Stimulated activated naive CD8-positive, alpha-beta T cell treated with anti-CD3 and anti-CD28 coated beads, Interleukin-15, Interleukin-2, amounts not matched to agents 100 ng/mL and 50 ng/mL, for 24 hours (primary cell): Measurements from ENCODE around the gene VN1R4.
"Not testable (repeated sequence)": the region's sequence is repeated elsewhere in the genome, so short reads cannot be mapped to it uniquely, and the experiment has no call there.

Experiments
- H3K27ac Mint-ChIP-seq: one replicate; pipeline ENCODE4 v1.8.0; 2021; ENCODE audit warnings: mild to moderate bottlenecking, mixed read lengths
- H3K27me3 Mint-ChIP-seq: one replicate; pipeline ENCODE4 v1.8.0; 2021; ENCODE audit warnings: mixed read lengths
- H3K36me3 Mint-ChIP-seq: one replicate; pipeline ENCODE4 v1.8.0; 2021; ENCODE audit warnings: low read depth, mixed read lengths
- H3K4me1 Mint-ChIP-seq: one replicate; pipeline ENCODE4 v1.8.0; 2021; ENCODE audit warnings: low read depth, mixed read lengths
- H3K4me3 Mint-ChIP-seq: one replicate; pipeline ENCODE4 v1.8.0; 2021; ENCODE audit warnings: mild to moderate bottlenecking, mixed read lengths
- H3K9me3 Mint-ChIP-seq: one replicate; pipeline ENCODE4 v1.8.0; 2021; ENCODE audit warnings: mixed read lengths

The VN1R4 gene

GRCh38 chr19:53246498-53246897 lies 21.0 kb downstream of the VN1R4 start:
- Mint-ChIP-seq H3K9me3 (peaks cover 63% of the 10 kb centered on the region), H3K4me3 (no peak overlapping the region), H3K36me3 (peaks cover 88% of the 10 kb centered on the region), H3K4me1 (no peaks in the 10 kb centered on the region), H3K27me3 (no peaks in the 10 kb centered on the region), H3K27ac (no peak overlapping the region)

DNA sequence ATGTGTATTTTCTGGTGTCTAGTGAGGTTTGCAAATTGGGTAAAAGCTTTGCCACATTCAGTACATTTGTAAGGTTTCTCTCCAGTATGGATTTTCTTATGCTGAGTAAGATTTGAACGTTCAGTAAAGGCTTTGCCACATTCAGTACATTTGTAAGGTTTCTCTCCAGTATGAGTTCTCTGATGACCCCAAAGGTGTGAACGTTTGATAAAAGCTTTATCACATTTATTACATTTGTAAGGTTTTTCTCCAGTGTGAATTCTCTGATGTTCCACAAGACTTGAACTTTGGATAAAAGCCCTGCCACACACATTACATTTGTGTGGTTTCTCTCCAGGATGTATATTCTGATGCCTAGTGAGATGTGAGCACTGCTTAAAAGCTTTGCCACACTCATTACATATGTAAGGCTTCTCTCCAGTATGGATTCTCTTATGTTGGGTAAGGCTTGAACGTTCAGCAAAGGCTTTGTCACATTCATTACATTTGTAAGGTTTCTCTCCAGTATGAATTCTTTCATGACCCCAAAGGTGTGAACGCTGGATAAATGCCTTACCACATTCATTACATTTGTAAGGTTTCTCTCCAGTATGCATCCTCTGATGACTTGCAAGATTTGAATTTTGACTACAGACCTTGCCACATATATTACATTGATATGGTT lies 30.3 kb downstream of the VN1R4 start:
- H3K36me3 Mint-ChIP-seq, result peaks cover 62% of the 10 kb centered on the region
- H3K27ac Mint-ChIP-seq, result no peak overlapping the region
- no peaks in the 10 kb centered on the region for H3K27me3 Mint-ChIP-seq
- H3K9me3 Mint-ChIP-seq, result peaks cover 61% of the 10 kb centered on the region
- no peak overlapping the region for H3K4me3 Mint-ChIP-seq
- H3K4me1 Mint-ChIP-seq, result no peaks in the 10 kb centered on the region

- H3K4me1 Mint-ChIP-seq, result no peaks in the 10 kb centered on the region
- H3K27ac Mint-ChIP-seq, result no peak overlapping the region
- H3K4me3 Mint-ChIP-seq, result no peak overlapping the region
- H3K36me3 Mint-ChIP-seq, result peaks cover 40% of the 10 kb centered on the region
- H3K27me3 Mint-ChIP-seq, result no peaks in the 10 kb centered on the region
- peaks cover 39% of the 10 kb centered on the region for H3K9me3 Mint-ChIP-seq
Observed at GRCh38 chr19:53224606-53225005, 42.9 kb downstream of the VN1R4 start.

DNA sequence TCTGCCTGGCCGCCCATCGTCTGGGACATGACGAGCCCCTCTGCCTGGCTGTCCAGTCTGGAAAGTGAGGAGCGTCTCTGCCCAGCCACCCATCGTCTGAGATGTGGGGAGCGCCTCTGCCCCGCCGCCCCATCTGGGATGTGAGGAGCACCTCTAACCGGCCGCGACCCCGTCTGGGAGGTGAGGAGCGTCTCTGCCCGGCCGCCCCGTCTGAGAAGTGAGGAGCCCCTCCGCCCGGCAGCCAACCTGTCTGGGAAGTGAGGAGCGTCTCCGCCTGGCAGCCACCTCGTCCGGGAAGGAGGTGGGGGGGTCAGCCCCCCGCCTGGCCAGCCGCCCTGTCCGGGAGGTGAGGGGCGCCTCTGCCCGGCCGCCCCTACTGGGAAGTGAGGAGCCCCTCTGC lies 44.8 kb downstream of the VN1R4 start:
- H3K27ac Mint-ChIP-seq, H3K4me3 Mint-ChIP-seq, H3K4me1 Mint-ChIP-seq, H3K27me3 Mint-ChIP-seq: not testable (repeated sequence)
- peaks cover 45% of the 10 kb centered on the region for H3K36me3 Mint-ChIP-seq
- H3K9me3 Mint-ChIP-seq, result peaks cover 43% of the 10 kb centered on the region
